ENCODE measurements around the gene VTN.
A peak's percentile ranks its signal among the peaks of the same experiment; 100 is the strongest.

Gene VTN

GRCh38 chr17:28370035-28370743 lies at the start of gene VTN:
VTN (minus strand) TSS chr17:28370307; CDS start chr17:28370203, 104 bp downstream.
- peak; percentile 99 for DNase-seq

GRCh38 chr17:28416703-28417311 lies 46.7 kb upstream of the VTN start:
- DNase-seq, result peak; percentile 31

GRCh38 chr17:28415886-28416285 lies 45.8 kb upstream of the VTN start:
- no peak for DNase-seq

- DNase-seq, result no peak
Measured at GRCh38 chr17:28413804-28414203, 43.7 kb upstream of the VTN start.

GRCh38 chr17:28412099-28412498 lies 42.0 kb upstream of the VTN start:
- no peak for DNase-seq

GRCh38 chr17:28407974-28408306 lies 37.8 kb upstream of the VTN start:
- DNase-seq, result peak; percentile 45

- DNase-seq, result peak; percentile 27
Measured at GRCh38 chr17:28407130-28407973, 37.2 kb upstream of the VTN start.

- DNase-seq, result no peak
Measured at GRCh38 chr17:28406473-28406814, 36.3 kb upstream of the VTN start.

- no peak for DNase-seq
Measured at GRCh38 chr17:28405632-28406472, 35.7 kb upstream of the VTN start, which contains the start of gene SLC46A1. SLC46A1 (minus strand) TSS chr17:28406212; CDS start chr17:28406114, 98 bp downstream.

GRCh38 chr17:28404812-28405570 lies 34.9 kb upstream of the VTN start:
- no peak for DNase-seq

GRCh38 chr17:28404461-28404811 lies 34.3 kb upstream of the VTN start:
- DNase-seq, result no peak

- no peak for DNase-seq
Measured at GRCh38 chr17:28404007-28404406, 33.9 kb upstream of the VTN start.

GRCh38 chr17:28402844-28403243 lies 32.7 kb upstream of the VTN start:
- no peak for DNase-seq

GRCh38 chr17:28402224-28402630 lies 32.1 kb upstream of the VTN start:
- no peak for DNase-seq

GRCh38 chr17:28399808-28400207 lies 29.7 kb upstream of the VTN start:
- no peak for DNase-seq

- peak; percentile 52 for DNase-seq
Measured at GRCh38 chr17:28398280-28398981, 28.3 kb upstream of the VTN start.

GRCh38 chr17:28397687-28398279 lies 27.7 kb upstream of the VTN start:
- DNase-seq, result no peak

GRCh38 chr17:28397275-28397674 lies 27.2 kb upstream of the VTN start:
- no peak for DNase-seq

- DNase-seq, result no peak
Measured at GRCh38 chr17:28396635-28397239, 26.6 kb upstream of the VTN start.

GRCh38 chr17:28395968-28396367 lies 25.9 kb upstream of the VTN start:
- DNase-seq, result no peak

- DNase-seq, result no peak
Measured at GRCh38 chr17:28395426-28395825, 25.3 kb upstream of the VTN start.

Measured in NCI-H226 (cell line).